ENCODE measurements around the gene CFAP65.

GRCh38 chr2:219010873-219011272 lies 30.4 kb downstream of the CFAP65 start:
- TF ChIP-seq POLR2AphosphoS5 (IDR thresholded peaks at IDR 0.05; ENCODE audit: low read depth, low read length) (no peak), TCF7L2 (IDR thresholded peaks at IDR 0.05; ENCODE audit: borderline replicate concordance, extremely low read depth, insufficient read depth, insufficient read length) (no peak), CTCF (IDR thresholded peaks at IDR 0.05 in 2 of 3, conservative IDR thresholded peaks at IDR 0.05 in 1 of 3; ENCODE audit: borderline replicate concordance in 1 of 3, insufficient read depth in 1 of 3, low read depth in 2 of 3, low read length in 2 of 3) (no peak), POLR2A (IDR thresholded peaks at IDR 0.05; ENCODE audit: borderline replicate concordance, extremely low read depth, insufficient read depth, insufficient read length) (no peak), YY1 (IDR thresholded peaks at IDR 0.05; ENCODE audit: extremely low read depth, insufficient replicate concordance, low read depth, low read length) (no peak), EGR1 (IDR thresholded peaks at IDR 0.05; ENCODE audit: low read depth) (no peak), RAD21 (IDR thresholded peaks at IDR 0.05; ENCODE audit: low read depth) (no peak), EZH2phosphoT487 (IDR thresholded peaks at IDR 0.05; ENCODE audit: borderline replicate concordance) (no peak), CBX3 (IDR thresholded peaks at IDR 0.05; ENCODE audit: low read depth) (no peak), ZNF274 (IDR thresholded peaks at IDR 0.05; ENCODE audit: low read depth, low read length) (no peak), EZH2 (IDR thresholded peaks at IDR 0.05) (no peak), CEBPB (IDR thresholded peaks at IDR 0.05; ENCODE audit: low read depth) (no peak)
- TF ChIP-seq, protein P1, sequence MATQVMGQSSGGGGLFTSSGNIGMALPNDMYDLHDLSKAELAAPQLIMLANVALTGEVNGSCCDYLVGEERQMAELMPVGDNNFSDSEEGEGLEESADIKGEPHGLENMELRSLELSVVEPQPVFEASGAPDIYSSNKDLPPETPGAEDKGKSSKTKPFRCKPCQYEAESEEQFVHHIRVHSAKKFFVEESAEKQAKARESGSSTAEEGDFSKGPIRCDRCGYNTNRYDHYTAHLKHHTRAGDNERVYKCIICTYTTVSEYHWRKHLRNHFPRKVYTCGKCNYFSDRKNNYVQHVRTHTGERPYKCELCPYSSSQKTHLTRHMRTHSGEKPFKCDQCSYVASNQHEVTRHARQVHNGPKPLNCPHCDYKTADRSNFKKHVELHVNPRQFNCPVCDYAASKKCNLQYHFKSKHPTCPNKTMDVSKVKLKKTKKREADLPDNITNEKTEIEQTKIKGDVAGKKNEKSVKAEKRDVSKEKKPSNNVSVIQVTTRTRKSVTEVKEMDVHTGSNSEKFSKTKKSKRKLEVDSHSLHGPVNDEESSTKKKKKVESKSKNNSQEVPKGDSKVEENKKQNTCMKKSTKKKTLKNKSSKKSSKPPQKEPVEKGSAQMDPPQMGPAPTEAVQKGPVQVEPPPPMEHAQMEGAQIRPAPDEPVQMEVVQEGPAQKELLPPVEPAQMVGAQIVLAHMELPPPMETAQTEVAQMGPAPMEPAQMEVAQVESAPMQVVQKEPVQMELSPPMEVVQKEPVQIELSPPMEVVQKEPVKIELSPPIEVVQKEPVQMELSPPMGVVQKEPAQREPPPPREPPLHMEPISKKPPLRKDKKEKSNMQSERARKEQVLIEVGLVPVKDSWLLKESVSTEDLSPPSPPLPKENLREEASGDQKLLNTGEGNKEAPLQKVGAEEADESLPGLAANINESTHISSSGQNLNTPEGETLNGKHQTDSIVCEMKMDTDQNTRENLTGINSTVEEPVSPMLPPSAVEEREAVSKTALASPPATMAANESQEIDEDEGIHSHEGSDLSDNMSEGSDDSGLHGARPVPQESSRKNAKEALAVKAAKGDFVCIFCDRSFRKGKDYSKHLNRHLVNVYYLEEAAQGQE (IDR thresholded peaks at IDR 0.05; ENCODE audit: low read depth): no peak
